CD4-positive, alpha-beta T cell treated with Interleukin-2 at 100 ng/mL for 4 hours (primary cell): ENCODE data around the gene PEX19.
A peak's percentile ranks its signal among the peaks of the same experiment; 100 is the strongest.

Experiments used
- DNase-seq: peaks from one replicate; pipeline ENCODE4 v3.0.0-alpha.2; 2020; ENCODE audit warnings: low spot score

Gene PEX19

DNA sequence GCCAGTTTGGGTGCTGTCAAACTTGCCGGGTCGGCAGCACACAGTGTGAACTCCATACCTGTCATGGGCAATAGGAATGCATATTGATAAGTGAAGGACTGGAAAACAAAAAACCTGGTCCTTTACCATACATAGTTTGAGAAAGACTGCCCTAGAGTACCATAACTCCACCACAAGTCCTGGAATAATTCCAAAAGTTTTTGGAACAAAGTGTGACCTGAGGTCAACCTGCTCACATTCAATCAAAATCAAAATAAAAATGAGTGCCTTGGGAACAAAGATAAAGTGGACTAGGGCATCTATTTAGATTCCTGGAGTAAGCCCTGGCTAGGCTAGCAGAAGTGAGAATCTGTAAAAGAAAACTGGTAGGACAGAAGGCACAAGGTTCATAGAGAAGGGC is 7.6 kb downstream of the PEX19 start:
- no peak for DNase-seq

GRCh38 chr1:160271025-160271424 is 13.9 kb downstream of the PEX19 start:
- DNase-seq: no peak

GRCh38 chr1:160267284-160267991 is 17.5 kb downstream of the PEX19 start:
- no peak for DNase-seq

- DNase-seq: no peak
These were observed 20.1 kb downstream of the PEX19 start for GRCh38 chr1:160264795-160265307.

GRCh38 chr1:160261893-160262794 is 22.8 kb downstream of the PEX19 start, which contains the start of gene DCAF8:
TSS of gene DCAF8 (minus strand) at chr1:160262549. CDS start at chr1:160244008, 18,541 bp downstream.
- DNase-seq: peak; percentile 98

GRCh38 chr1:160261556-160261892 is 23.4 kb downstream of the PEX19 start:
- DNase-seq: peak; percentile 84

DNA sequence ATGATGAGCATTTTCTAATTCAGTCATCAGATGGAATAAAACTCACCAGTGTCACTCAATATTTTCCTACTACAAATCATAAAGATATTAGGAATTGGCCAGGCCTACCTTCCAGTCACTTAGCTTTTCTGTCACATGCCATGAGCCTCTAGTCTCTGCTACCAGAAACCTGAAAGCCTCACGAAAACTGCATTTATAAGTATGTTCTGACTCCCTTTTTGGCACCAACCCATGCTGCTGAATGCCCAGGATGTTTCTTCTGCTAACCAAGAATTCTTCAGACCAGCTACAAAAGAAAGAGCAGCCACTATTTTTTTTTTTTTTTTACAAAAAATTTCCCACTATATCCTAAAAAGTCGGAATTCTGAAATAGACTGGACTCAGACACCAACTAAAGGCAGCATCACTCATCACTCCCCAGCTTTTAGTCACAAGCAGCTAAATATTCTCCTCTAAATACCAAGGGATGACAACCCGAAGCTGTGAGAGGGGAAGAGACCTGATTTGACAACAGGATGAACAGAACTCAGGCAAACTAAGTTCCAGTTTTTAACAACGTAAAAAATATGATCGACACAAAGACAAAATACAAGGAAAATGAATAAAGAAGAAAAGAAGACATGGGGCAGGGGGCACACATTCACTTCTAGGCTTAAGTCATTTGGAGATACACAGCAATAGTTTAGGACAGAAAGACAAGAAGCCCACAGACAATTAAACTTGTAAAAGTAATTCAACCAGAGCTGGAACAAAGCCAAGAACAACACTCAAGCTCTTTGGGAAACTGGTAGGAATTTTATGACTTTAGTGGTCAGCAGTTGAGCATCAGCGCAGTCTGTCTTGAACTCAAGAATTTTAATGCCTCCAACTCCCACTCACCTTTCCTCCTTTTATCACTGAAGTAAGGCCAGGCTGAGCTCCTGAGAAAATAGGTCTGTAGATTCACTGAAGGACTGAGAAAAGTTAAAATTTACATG is 24.2 kb downstream of the PEX19 start:
- no peak for DNase-seq

DNA sequence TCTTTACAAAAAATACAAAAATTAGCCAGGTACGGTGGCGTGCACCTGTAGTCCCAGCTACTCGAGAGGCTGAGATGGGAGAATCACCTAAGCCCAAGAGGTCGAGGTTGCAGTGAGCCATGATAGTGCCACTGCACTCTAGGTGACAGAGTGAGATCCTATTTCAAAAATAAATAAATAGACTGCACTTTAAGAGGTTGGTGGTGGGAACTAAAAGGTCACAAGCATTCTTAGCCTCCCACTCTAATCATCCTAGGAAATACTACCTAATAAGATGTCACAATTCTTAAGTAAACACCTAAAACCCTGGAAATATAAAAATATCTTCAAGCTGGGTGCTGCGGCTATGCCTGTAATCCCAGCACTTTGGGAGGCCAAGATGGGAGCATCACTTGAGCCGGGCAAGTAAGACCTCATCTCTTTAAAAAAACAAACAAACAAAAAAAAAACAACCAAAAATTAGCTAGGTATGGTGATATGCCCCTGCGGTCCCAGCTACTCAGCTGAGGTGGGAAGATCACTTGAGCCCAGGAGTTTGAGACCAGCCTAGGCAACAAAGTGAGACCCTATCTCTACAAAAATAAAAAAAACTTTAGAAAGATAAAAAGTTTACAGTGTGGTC is 26.6 kb downstream of the PEX19 start:
- DNase-seq: no peak

DNA sequence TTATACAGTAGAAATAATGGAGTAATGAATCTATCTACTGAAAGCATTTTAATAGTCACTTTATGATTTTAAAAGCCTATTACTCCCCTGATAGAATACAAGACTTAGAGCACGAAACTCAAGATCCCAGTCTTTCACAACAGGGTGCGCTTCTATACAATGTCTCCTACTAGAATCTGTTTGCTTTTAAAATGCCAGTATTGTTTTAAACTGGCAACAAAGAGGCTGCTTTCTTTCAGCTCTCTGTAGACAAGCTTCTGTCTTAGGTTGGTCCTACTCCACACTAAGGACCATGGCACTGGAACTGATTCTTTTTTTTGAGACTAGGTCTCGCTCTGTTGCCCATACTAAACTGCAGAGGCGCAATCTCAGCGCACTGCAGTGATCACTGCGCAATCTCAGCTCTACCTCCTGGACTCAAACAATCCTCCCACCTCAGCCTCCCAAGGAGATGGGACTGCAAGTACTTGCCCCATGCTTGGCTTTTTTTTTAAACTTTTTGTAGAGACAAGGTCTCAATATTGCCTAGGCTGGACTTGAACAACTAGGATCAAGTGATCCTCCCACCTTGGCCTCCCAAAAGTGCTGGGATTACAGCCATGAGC is 27.4 kb downstream of the PEX19 start:
- no peak for DNase-seq

DNA sequence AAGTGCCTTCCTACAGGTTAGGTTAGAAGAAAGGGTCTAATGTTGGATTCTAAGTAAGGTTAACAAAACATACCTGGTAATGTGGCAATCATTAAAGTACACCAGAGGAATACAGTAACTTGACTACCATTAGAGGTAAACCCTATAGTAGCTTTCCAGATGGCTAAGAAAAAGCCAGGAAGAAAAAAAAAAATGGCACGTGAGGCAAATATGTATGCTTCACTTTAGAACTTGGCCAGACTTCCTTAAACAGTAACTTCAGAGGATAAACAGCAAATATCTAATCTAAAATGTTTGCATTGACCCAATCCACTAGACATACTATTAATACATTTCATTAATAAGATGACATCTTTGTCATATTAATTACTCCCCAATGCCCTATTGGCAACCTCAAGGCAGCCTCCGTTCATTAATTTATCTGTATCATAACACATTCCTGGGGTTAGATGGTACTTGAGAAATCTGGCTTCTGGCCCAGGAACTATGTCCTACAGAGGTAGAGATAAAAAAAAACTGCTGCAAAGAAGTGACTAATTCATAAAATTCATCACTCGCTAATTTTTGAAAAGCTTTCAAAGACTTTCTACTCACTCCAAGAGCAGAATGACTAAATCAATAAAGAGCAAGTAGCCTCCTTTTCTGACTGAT is 28.4 kb downstream of the PEX19 start:
- no peak for DNase-seq

DNA sequence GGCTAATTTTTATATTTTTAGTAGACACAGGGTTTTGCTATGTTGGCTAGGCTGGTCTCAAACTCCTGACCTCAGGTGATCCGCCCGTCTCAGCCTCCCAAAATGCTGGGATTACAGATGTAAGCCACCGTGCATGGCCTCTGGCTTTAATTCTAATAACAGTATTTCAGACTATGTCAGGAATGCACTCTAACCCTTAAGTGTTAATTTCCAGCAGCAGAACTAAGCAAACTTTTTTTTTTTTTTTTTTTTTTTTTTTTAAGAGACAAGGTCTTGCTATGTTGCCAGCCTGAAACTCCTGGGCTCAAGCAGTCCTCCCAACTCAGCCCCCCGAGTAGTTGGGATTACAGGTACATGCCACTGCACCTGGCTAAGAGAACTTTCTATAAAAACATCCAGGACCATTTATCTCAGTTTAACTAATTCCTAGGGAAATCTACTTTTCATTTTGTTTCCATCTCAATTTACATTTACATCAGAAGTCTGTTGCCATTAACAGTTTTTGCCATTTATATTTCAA is 29.1 kb downstream of the PEX19 start:
- no peak for DNase-seq

DNA sequence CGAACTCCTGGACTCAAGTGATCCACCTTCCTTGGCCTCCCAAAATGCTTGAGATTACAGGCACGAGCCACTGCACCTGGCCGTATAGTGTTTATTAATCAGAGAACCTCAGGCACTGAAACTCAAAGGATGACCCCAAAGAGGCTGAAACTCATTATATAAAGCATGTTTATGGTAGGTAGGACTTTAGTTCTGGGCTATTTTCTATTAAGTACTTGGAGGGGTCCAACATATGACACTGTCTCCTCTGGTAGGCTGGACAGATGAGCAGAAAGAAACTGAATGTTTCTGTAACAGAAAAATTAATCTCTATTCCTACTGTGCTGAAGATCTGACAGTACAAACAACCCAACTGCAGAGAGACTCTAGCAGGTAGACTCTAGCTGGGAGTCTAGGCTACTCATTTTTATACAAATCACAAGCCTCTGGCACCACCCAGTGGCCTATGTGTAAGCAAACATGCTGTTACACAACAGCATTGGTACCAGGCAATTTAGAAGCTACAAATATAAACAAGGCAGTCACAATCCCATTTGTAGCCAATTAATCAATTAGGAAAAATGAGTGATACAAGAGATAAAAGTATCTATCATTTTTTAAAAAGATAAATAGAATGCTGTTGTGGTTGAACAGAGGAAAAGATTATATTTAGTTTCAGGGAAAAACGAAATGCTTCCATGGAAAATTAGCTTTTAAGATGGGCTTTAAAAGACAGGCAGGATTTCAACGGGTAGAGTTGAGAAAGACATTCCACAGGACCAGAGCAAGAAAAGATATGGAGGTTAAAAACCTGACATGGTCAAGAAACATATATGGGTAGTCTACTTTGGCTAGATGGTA is 33.0 kb downstream of the PEX19 start:
- peak; percentile 74 for DNase-seq

GRCh38 chr1:160251011-160251410 is 33.9 kb downstream of the PEX19 start:
- DNase-seq: no peak

DNA sequence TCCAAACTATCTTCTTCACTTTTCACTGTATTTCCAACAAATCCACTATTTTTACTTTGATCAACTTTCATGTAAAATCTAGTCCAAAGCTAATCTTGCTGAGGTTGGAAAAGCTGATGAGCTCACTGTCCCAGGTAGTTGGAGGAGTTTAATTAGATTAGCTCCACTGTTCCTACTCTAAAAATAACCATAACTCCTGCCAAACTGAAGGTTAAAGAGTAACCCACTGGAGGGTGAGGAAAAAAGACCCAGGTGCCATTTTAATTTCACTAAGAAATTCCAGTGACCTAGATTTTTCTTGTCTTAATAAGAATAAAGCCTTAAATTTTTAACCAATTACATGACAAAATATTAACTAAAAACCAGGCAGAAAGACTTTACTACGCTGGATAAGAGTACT is 37.9 kb downstream of the PEX19 start:
- DNase-seq: no peak

DNA sequence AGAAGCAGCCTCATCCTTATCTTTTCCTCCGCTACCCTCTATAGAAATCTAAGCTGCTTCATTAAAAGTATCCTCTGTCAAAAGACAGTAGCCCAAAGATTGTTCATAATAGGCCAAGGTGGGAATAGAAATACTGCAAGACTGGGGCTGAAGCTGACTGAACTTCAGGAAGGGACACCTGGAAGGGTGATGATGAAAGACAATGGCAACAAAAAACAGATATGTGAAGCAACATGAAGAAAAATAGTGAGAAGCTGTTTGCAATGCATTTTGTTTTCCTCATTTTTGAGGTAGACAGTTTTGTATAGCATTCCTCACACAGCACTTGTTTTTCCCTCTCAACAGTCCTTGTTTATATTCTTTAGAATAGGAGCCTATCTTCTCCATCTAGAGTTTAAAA is 39.5 kb downstream of the PEX19 start:
- DNase-seq: no peak

GRCh38 chr1:160244209-160244608 is 40.7 kb downstream of the PEX19 start:
- DNase-seq: no peak

DNA sequence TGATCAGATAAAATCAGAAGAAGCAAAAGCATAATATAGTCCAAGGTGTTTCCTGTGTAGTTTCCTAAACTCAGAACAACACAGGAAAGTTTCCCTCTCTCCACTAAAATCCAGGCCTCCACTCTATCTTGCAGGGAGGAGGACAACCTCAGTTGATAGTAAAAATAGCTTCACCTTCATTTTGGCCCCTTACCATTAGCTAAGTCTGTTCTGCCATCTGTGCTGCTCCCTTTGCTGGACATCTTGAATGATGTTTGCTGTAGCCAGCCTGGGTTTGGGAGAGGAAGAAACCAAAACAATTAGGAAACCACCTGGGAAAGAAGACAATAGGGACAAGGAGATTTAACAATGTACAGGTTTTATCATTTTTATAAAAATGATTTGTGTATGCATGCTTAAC is 41.2 kb downstream of the PEX19 start:
- no peak for DNase-seq

- no peak for DNase-seq
These were observed 45.2 kb downstream of the PEX19 start for GRCh38 chr1:160239582-160240299.

GRCh38 chr1:160238408-160238807 is 46.5 kb downstream of the PEX19 start:
- no peak for DNase-seq
